HG03565 (cell line): Measurements from ENCODE around the gene PPM1E.
"Not testable (repeated sequence)": the region's sequence is repeated elsewhere in the genome, so short reads cannot be mapped to it uniquely, and the experiment has no call there.

Experiments used
- ATAC-seq: cut with Tn5 transposase; IDR thresholded peaks from one replicate; pipeline ENCODE4 v1.9.1; 2021; ENCODE audit warnings: mild to moderate bottlenecking, moderate library complexity; ENCODE audit not compliant: unreplicated experiment

Gene PPM1E

DNA sequence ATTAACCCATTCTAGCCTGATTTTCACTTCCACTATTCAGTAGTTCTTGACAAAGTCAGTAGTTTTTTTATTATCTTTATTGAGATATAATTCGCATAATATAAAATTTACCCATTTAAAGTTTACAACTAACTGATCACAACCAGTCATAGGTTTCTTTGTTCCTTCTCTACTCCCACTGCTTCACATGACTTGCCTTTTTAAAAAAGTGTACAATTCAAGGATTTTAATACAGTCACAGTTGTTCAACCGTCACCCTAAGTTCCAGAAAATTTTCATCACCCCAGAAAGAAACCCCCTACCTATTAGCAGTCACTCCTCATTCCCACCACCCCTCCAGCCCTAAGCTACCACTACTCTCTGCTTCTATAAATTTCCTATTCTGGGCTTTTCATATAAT, 188.5 kb downstream of the PPM1E start:
- no peak for ATAC-seq

DNA sequence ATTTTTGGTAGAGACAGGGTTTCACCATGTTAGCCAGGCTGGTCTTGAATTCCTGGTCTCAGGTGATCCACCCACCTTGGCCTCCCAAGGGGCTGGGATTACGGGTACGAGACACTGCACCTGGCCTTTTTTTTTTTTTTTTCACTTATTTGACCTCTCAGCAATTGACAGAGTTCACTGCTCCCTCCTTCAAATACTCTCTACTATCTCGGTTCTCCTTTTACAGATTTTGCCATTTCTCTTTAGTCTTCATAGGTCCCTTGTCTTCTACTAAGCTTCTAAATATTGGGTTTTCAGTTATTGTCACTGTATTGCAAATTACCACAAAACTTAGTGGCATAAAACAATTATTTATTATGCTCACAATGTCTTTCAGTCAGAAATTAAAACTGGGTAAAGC, 191.8 kb downstream of the PPM1E start:
- ATAC-seq, result no peak

DNA sequence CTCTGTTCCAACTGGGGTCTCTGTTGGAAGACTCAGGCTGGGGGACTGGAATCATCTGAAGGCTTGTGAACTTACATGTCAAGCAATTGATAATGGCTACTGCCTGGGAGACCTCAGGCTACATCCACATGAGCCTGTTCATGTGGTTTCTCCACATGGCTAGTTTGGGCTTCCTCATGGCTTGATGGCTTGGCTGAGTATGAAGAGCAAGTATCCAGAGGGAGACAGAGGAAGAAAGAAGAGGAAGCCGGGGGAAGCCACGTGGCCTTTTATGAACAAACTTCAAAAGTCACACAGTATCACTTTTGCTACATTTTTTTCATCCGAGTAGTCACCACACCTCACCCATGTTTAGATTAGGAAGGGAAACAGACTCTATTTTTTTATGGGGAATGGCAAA, 192.2 kb downstream of the PPM1E start:
- ATAC-seq, result no peak

DNA sequence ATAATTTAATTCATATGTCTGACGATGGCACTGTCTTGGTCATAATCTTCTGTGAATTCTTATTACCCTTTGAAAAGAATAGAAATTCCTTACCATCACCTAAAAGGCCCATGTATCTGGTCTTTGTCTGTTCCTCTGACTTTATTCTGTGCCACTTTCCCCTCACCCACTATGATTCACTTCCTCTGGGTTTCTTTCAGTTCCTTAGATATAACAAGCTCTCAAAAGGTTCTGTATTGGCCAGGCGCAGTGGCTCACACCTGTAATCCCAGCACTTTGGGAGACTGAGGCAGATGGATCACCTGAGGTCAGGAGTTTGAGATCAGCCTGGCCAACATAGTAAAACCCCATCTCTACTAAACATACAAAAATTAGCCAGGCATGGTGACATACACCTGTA, 198.7 kb downstream of the PPM1E start:
- not testable (repeated sequence) for ATAC-seq

DNA sequence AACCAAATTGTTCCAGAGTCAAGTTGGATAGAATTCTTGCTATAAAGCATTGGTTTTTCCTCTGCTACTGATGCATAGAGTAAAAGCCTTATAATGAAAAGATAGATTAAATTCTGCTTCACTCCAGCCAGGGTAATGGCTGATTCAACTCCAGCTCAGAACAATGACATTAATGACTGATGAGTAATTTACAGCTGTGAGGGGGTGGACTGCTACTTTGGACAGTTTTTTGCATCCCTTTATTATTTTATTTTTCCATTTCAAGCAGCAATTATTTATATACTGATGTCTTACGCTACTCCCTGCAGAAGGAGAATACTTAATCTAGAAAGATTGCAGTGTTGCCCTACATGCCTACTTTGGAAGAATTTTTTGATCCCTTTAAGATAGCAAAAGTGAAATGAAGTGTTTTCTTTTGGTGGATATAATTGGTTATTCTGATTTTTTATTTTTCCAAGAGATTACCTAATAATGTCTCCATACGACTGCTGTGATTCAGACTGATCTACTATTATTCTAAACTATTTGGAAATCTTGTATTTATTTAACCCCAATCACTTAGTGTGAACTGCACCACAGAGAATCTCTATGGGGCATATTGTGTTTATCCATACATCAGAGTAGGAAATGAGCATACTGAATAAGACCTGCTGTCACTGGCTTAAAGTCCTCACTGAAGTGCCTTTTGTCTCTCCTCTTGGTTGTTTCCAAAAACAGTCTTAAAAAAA, 201.5 kb downstream of the PPM1E start:
- ATAC-seq, result no peak

DNA sequence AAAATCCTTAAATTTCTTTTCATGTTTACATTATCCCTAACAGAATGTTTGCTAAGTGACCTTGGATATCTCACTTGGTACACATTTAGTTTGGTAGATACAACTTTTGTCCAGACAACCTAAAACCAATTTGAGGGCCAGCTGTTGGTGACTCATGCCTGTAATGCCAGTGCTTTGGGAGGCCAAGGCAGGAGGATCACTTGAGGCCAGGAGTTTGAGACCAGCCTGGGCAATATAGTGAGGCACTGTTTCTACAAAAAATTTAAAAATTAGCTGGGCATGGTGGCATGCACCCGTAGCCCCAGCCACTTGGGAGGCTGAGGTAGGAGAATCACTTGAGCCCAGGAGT, 202.0 kb downstream of the PPM1E start:
- ATAC-seq, result not testable (repeated sequence)

DNA sequence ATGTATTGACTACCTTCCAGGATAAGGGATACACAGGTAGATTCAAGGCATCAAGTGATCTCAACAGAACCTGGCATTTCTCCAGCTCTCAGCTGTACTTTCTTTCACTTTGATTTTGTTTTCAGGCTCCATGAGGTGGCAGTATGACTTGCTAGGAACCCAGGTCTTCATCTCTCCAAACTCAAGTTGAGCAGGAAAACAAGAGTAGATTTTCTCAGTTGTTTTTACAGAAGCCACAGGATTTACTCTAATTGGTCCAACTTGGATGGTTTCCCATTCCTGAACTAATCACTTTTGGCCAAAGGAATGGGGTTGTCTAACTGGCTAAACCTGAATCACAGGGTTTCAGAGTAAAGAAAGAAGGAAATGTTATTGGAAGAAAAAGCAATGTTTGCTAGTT, 204.4 kb downstream of the PPM1E start:
- ATAC-seq, result no peak

DNA sequence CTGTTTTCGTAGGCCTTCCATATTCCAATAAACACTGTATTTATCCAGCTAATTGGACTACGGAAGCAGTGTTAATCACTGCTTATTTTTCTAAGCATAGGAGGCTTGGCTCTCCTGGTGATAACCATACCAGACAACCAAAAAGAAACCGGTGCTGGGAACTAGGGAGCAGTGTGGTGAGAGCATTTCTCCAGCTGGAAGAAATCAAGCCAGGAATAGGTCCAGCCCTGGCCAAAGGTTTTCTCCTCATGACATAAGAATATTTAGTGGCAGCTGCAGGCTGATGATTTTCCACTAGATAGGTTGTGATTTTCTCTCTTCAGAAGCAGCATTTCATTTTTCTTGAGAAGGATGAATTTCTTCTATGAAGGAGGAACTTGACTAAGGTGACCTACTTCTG, 209.6 kb downstream of the PPM1E start:
- no peak for ATAC-seq

DNA sequence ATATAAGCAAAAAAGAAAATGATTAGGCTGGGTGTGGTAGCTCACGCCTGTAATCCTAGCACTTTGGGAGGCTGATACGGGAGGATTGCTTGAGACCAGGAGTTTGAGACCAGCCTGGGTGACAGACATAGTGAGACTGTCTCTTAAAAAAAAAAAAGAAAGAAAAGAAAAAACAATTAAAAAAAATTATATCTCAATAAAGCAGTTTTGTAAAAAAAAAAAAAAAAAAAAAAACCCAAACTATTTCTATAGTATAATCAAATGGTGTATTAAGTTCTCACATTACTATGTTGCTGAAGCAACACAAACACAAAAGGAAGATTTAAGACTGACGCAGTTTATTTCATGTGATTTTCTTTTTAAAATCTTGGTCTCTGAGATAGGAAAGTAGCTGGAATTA, 210.6 kb downstream of the PPM1E start:
- no peak for ATAC-seq

DNA sequence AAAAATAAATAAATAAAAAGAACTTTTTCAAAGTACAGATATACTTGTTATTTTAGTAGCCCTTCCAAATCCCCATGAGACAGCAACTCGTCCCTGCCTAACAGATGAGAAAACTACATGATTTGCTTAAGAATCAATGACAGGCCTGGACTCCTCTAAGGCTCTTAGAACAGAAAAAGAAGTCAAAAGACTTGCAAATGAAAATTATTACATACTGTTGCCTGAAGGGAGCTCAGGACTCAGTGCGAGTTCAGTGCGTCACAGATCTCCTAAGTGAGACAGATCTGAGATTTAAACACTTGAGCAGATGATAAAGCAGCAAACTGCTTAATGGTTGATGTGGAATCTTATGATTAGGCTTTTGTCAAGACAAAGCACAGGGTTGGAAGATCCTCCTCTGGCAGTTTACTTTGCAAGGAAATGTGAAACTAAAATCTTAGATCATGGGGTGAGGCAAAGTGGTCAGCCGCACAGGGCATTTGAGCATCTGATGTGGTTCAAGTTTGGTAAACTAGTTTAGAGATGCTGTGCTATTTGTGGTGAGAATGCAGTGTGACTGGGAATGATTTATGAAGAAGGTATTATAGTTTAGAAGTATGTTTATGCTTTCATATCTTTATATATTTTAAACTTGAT, 212.9 kb downstream of the PPM1E start:
- no peak for ATAC-seq

DNA sequence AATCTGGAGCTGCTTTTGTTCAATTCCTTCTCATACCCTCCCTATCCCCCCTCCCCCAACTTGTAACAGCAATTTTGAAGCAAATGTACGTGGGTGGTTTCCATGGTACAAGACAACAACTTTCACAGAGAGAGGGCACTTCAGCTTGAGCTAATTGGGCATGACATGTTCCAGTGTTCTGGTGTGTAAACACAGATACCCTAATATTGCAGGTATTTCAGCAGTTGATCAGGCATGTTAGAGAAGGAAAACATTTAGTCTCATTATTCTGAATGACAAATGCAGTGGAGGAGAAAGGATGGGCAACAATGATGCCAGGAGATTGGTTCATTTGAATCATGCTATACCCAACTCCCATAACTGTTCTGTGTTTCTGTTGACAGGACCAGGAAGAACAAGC, 213.5 kb downstream of the PPM1E start:
- ATAC-seq, result no peak

DNA sequence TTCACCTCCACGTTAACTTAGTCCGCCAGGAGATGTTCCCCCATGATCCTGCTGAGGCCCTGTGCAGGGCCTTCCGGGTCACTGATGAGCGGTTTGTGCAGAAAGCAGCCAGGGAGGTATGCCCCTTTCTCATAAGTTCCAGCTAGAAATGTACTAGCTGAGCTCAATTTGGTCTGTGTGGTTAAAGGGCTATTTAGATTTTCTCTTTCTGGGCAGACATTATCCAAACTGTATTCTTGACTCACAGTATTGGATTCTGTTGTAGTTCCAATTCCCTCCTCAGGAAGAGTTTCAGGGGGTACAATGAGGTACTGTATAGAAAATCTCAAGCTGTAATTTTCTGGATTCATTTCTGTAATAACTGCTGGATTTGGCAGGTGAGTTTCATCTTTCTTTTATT, 214.0 kb downstream of the PPM1E start:
- ATAC-seq, result no peak

DNA sequence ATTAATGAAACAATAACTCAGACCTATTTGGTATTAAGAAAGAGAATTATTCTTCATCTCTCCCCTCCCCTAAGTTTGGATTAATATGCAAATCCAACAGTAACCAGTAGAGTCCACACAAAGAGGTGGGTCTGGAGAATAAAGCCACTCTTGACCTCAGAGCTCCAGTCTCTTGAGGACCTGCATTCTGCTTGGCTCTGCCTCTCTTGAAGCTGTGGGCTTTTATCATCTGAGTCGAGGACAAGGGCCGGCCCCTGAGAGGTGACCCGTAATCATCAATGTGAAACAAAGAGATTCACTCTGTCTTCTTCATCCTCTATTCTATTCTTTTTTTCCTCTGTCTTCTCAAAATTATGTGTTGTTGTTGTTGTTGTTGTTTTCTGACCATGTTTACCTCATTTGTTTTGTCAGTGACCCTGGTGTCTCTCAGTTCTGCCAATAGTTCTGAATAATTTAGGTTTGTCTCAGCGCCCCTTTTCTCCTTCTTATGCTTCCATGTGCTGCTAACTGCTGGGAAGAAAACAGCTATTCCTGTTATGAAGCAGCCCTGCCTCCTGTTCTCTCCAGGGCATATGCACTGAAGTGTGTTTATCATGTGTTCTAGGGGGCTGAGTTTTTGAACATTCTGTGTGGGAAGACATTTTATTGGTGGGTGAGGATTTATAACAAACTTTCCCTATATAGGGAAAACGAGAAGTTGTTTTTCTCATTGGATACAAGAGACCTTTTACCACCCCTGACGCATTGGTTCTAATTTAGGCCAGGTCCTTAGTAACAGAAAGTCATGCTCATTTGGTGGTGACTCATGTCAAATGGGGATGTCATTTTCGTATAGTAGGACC, 215.2 kb downstream of the PPM1E start:
- ATAC-seq, result no peak

DNA sequence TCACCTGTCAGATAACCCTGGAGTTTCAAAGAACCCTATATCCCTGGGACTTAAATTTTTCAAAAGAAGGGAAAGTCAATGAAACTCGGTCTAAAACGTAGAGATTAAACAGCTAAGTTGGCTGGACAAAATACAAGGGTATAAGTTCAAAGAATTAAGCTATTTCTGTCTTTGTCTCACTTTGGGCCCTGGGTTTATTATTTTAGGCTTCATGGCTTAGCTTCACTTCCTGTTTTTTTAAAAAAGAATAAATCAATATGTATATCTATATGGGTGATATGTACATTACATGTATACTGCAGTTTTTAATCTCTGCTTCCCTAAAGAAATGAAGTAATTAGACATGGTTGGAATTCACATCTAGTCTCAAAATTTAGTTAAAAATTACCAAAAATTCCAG, 218.7 kb downstream of the PPM1E start:
- no peak for ATAC-seq

DNA sequence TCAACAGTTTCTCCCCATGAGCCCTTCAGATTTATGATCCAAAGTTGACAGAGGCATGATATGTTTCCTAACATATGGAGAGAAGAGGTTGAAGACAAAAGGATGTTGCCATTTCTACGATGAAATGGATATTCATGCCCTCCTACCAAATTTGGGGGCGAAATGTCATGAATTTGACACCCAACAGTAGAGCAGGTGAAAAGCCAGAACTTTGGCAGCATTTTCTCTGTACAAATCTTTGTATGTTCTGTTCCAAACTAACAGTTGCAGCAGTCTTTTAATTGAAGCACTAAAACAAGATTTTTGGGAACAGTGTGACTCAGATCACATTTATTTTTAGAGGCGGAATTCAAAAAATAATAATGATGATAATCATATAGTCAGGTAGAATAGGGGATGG, 220.9 kb downstream of the PPM1E start:
- no peak for ATAC-seq

DNA sequence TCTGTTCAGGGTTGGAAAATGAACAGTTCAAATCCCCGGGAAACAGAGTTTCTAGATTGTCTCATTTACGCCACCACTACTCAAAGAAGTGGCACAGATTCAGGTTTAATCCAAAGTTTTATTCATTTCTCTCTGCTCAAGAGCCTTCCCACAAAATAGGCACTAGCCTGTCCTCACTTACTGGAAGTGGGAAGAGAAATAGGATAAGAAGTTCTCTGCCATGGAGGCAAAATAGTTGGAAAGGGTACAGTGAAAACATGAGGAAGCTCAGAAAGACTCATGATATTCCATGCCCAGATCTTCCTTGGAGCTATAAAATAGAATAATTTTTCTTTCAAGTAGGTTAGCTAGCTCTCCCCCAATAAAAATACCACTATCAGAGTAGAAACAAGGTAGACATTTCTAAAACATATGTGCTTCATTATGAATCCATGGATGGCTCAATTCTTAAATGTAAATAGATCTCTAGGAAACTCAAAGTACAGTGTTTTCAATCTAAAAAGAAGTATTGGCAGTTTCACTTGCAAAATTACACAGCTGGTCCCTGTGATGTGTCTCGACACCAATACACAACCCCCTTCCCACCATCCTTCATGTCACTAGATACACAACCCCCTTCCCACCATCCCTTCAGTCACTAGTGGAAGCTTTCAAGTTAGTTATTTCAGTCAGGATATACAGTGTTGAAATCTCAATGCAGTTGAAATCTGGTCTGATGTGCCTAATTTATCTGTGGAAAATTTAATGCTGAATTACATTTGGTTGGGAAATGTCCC, 225.2 kb downstream of the PPM1E start:
- no peak for ATAC-seq

DNA sequence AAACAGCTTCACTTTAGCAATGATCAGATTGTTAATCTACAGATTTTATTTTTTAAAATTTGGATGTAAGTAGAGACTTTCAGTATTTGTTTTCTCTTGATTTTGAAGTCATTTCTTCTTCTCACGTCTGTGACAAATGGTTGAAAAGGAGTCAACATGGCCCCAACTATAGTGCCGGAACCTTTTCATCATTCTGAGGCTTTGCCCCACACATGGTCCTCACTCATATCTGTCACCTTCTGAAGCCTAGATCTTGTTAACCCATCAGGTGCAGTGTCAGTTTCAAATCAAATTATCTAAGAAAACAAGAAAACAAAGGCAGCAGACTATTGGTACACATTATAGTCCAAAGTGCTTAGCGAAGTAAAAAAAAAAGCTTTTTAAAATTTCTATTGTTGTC, 227.0 kb downstream of the PPM1E start:
- ATAC-seq, result no peak

DNA sequence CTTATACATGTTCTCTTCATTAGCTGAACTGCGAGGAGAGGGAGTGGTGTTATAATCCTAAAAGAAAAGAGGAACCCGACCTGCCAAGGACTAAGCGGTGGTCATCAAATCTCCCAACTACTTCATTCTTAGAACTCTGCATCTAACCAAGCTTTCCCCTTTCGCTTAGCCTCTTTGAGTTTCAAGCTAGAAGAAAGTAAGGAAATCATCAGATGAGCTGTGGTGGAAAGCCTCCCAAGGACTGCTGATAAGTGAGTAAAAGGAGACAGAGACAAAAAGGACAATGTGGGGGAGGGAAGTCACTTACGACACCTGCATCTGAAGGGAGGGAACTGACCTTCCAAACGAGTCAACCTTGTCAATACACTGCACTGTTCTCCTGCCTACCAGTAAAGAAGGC, 229.7 kb downstream of the PPM1E start:
- no peak for ATAC-seq

DNA sequence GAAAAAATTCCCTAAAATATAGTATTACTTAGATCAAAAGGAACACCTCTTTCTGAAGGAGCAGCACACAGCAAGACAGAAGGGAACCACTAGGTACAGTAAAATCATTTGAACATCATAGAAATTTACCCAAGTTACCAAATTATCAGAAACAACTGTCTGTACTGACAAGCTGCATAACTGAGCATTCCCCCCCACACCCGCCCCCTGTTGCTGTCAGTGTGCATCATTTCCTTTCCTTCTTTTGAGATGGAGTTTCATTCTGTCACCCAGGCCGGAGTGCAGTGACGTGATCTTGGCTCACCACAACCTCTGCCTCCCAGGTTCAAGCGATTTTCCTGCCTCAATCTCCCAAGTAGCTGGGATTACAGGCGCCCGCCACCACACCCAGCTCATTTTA, 230.3 kb downstream of the PPM1E start:
- no peak for ATAC-seq

DNA sequence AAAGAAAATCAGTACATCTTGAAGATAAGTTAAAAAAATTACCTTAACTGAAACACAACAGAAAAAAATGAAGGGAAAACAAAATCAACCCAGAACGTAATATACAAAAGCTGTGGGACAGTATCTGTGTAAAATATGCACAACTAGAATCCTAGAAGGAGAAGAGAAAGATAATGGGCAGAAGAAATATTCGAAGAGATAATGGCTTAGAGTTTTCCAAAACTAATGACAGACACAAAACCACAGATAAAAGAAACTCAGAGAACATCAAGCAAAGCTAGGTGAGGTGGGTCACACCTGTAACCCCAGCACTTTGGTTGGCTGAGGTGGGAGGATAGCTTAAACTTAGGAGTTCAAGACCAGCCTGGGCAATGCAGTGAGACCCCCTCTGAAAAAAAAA, 234.0 kb downstream of the PPM1E start:
- ATAC-seq, result no peak

DNA sequence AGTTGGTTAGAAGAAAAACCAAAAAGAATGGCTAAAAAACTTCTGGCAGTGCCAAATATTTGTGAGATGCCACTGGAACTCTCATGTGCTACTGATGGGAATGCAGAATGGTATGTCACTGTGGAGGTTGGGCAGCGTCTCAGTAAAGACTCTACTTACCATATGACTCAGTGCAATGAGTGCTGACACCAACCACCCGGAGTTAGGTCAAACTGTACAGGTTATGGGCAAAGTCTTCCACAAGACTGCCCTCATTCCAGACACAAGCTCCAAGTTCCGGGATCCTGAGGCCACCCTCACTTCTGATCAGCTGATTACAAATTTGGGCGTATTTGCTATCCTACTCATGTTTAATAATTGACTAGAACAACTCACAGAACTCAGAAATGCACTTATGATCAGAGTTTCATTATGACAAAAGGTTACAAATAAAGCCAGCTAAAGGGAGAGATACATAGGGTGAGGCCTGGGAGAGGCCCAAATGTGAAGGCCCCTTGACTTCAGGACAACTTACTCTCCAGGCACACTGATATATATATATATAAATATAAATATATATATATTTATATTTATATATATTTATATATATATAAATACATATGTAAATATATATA, 236.2 kb downstream of the PPM1E start:
- peak; percentile 61 for ATAC-seq
